SK-N-SH (cell line): Measurements from ENCODE around the gene TIMP2. TPM values are rescaled to one million over a fixed set of nuclear protein-coding genes. Genes with fewer than 3 reads are reported as not detected.
"Not testable (repeated sequence)": the region's sequence is repeated elsewhere in the genome, so short reads cannot be mapped to it uniquely, and the experiment has no call there.

Experiments
- CTCF ChIA-PET: fragments of 300-600, 350-600 bp; formaldehyde crosslinking; extraction: SDS; loops from one replicate; lab custom pipeline; 2021; lab: Yijun Ruan, JAX
- POLR2A ChIA-PET: fragments of 350-600 bp; sonication (Branson Sonifier 250); formaldehyde crosslinking; extraction: SDS; loops from one replicate; lab custom pipeline; 2020; ENCODE audit warnings: antibody characterized with exemption, inconsistent platforms; lab: Yijun Ruan, JAX
- DNase-seq: peaks from one replicate; pipeline ENCODE4 v3.0.0; 2012
- H2AFZ ChIP-seq: fragments of 200-600 bp; sonication (generic); 2 replicates; pipeline ENCODE4 v1.8.1; 2016; ENCODE audit warnings: antibody characterized with exemption, mild to moderate bottlenecking, low read depth
- H3F3A ChIP-seq: fragments of 200-600 bp; sonication (generic); replicated peaks from 2 replicates; pipeline ENCODE3; 2016; ENCODE audit warnings: antibody characterized with exemption, mild to moderate bottlenecking; ENCODE audit not compliant: insufficient read depth
- H3K27ac ChIP-seq, 2 experiments: fragments of 200-500 bp in 1 of 2; fragments of 200-600 bp in 1 of 2; sonication (Bioruptor generic) in 1 of 2; sonication (generic), shearing (Covaris generic) in 1 of 2; 2 replicates each; pipeline versions ENCODE4 v1.5.1 to v1.6.1; 2014 to 2016; ENCODE audit warnings: low read depth in 2 of 2, inconsistent platforms in 1 of 2, low read length in 1 of 2, mild to moderate bottlenecking in 1 of 2, mixed read lengths in 1 of 2
- H3K27me3 ChIP-seq: fragments of 200-600 bp; sonication (generic), shearing (Covaris generic); 2 replicates; pipeline ENCODE4 v1.6.1; 2016; ENCODE audit warnings: mixed run types; ENCODE audit not compliant: insufficient read depth
- H3K36me3 ChIP-seq, 2 experiments: fragments of 200-500 bp in 1 of 2; fragments of 200-600 bp in 1 of 2; sonication (Bioruptor generic) in 1 of 2; sonication (generic) in 1 of 2; replicated peaks in 1 of 2; 2 replicates each; pipeline versions ENCODE3 to v1.5.1; 2014 to 2016; ENCODE audit warnings: low read length in 1 of 2, mild to moderate bottlenecking in 1 of 2; ENCODE audit not compliant: insufficient read depth in 2 of 2, control insufficient read depth in 1 of 2
- H3K4me1 ChIP-seq, 2 experiments: fragments of 200-500 bp in 1 of 2; fragments of 200-600 bp in 1 of 2; sonication (Bioruptor generic) in 1 of 2; sonication (generic), shearing (Covaris generic) in 1 of 2; 2 replicates each; pipeline versions ENCODE4 v1.5.1 to v1.6.1; 2014 to 2016; ENCODE audit warnings: low read depth in 1 of 2, low read length in 1 of 2, mixed run types in 1 of 2; ENCODE audit not compliant: insufficient read depth in 2 of 2, control insufficient read depth in 1 of 2
- H3K4me2 ChIP-seq: fragments of 200-600 bp; sonication (generic), shearing (Covaris generic); 2 replicates; pipeline ENCODE4 v1.6.1; 2017; ENCODE audit warnings: mixed run types
- H3K4me3 ChIP-seq, 2 experiments: fragments of 200-500 bp in 1 of 2; fragments of 200-600 bp in 1 of 2; sonication (Bioruptor generic) in 1 of 2; sonication (generic), shearing (Covaris generic) in 1 of 2; 2 replicates each; pipeline versions ENCODE4 v1.5.1 to v1.8.1; 2014 to 2016; ENCODE audit warnings: low read depth in 2 of 2, inconsistent platforms in 1 of 2, low read length in 1 of 2, mild to moderate bottlenecking in 1 of 2, mixed read lengths in 1 of 2, moderate library complexity in 1 of 2
- H3K79me2 ChIP-seq: fragments of 200-600 bp; sonication (generic); 2 replicates; pipeline ENCODE4 v1.8.1; 2017; ENCODE audit warnings: mild to moderate bottlenecking; ENCODE audit not compliant: insufficient read depth
- H3K9ac ChIP-seq: fragments of 200-600 bp; sonication (generic); 2 replicates; pipeline ENCODE4 v1.6.1; 2017; ENCODE audit warnings: mixed run types
- H3K9me2 ChIP-seq: fragments of 200-600 bp; sonication (generic); 2 replicates; pipeline ENCODE4 v1.6.1; 2017; ENCODE audit warnings: mixed run types
- H3K9me3 ChIP-seq: fragments of 200-600 bp; sonication (generic); 2 replicates; pipeline ENCODE4 v1.6.1; 2017; ENCODE audit warnings: mixed run types, mild to moderate bottlenecking, moderate library complexity
- H4K20me1 ChIP-seq: fragments of 200-600 bp; sonication (generic); 2 replicates; pipeline ENCODE4 v1.6.1; 2017; ENCODE audit warnings: mild to moderate bottlenecking, mixed run types; ENCODE audit not compliant: insufficient read depth
- CTCF ChIP-seq: fragments of 200-600 bp; sonication (generic); IDR thresholded peaks from 2 replicates; pipeline ENCODE4 v1.6.1; 2017; ENCODE audit warnings: antibody characterized with exemption, mild to moderate bottlenecking, moderate library complexity
- FOSL2 ChIP-seq: IDR thresholded peaks from 2 replicates; pipeline ENCODE4 v1.4.0; 2012; ENCODE audit warnings: low read depth, mild to moderate bottlenecking, moderate library complexity, borderline replicate concordance
- IRF3 ChIP-seq: fragments of 150-350 bp; IDR thresholded peaks from 2 replicates; pipeline ENCODE4 v1.6.1; 2016; ENCODE audit warnings: mild to moderate bottlenecking, low read depth, low read length
- JUND ChIP-seq: IDR thresholded peaks from 2 replicates; pipeline ENCODE4 v1.4.0; 2012
- PBX3 ChIP-seq: IDR thresholded peaks from 2 replicates; pipeline ENCODE4; 2012
- POLR2AphosphoS5 ChIP-seq: IDR thresholded peaks from 2 replicates; pipeline ENCODE4 v1.6.1; 2012; ENCODE audit warnings: low read depth, low read length
- RXRA ChIP-seq: IDR thresholded peaks from 2 replicates; pipeline ENCODE4 v1.4.0; 2012; ENCODE audit warnings: low read depth, mild to moderate bottlenecking, borderline replicate concordance
- YY1 ChIP-seq: IDR thresholded peaks from 2 replicates; pipeline ENCODE4 v1.4.0; 2012; ENCODE audit warnings: low read depth, mild to moderate bottlenecking
- WGBS: methylation state at CpG from one replicate; pipeline ENCODE4 v1.1.6; 2017; ENCODE audit warnings: low lambda C conversion rate; 5-methylcytosine and 5-hydroxymethylcytosine counted together
- polyA plus RNA-seq, 3 experiments: library from polyadenylated mRNA; depleted of rRNA; stranded (reverse); fragments of >200 nt; gene quantifications; 2 replicates each; pipeline ENCODE4 v1.2.3, GENCODE V29; 2012
- TF ChIP-seq, protein P1 (sequence below): IDR thresholded peaks from 2 replicates; pipeline ENCODE4 v1.6.1; 2012; ENCODE audit warnings: mild to moderate bottlenecking, low read depth, low read length, moderate library complexity
- TF ChIP-seq, protein P2 (sequence below): fragments of 150-350 bp; IDR thresholded peaks from 2 replicates; pipeline ENCODE4 v1.6.1; 2017; ENCODE audit warnings: antibody characterized with exemption, low read length, low read depth, borderline replicate concordance

Gene TIMP2
- polyA plus RNA-seq, 1 of the 3 experiments (the other 2 are of a cell fraction): 441 TPM

GRCh38 chr17:78891406-78892061 lies 33.7 kb downstream of the TIMP2 start (continued):
- TF ChIP-seq PBX3 (no peak), IRF3 (no peak), CTCF (no peak)

- Histone ChIP-seq H3K4me1 (peaks cover 0 to 60% of the 10 kb centered on the region in 2 experiments; a peak in 2 of 4 replicates), H4K20me1 (peaks cover 49% of the 10 kb centered on the region), H3K9me3 (no peaks in the 10 kb centered on the region), H3K4me3 (no peak overlapping the region), H3K27me3 (no peaks in the 10 kb centered on the region), H3K9ac (no peak overlapping the region), H3K27ac (peak overlapping the region in 1 of 2 experiments; percentile 98; a peak in 2 of 4 replicates), H3K4me2 (no peak overlapping the region), H3K79me2 (peaks cover 99% of the 10 kb centered on the region), H3K36me3 (peaks cover 5 to 12% of the 10 kb centered on the region in 2 experiments), H2AFZ (no peak overlapping the region), H3F3A (peaks cover 16% of the 10 kb centered on the region), H3K9me2 (no peaks in the 10 kb centered on the region)
- no peak for DNase-seq
- CTCF ChIA-PET: interaction anchor here (2.0 to 7.4 kb wide), 3 partner anchors 17 to 80 kb away, joined by 6 to 44 read pairs (median 28); no protein-coding TSS in a partner anchor
- POLR2A ChIA-PET: no interaction called here
- 96% methylated on average over 15 of the region's 16 CpGs for WGBS
- TF ChIP-seq POLR2AphosphoS5: no peak
- TF ChIP-seq, protein P1, sequence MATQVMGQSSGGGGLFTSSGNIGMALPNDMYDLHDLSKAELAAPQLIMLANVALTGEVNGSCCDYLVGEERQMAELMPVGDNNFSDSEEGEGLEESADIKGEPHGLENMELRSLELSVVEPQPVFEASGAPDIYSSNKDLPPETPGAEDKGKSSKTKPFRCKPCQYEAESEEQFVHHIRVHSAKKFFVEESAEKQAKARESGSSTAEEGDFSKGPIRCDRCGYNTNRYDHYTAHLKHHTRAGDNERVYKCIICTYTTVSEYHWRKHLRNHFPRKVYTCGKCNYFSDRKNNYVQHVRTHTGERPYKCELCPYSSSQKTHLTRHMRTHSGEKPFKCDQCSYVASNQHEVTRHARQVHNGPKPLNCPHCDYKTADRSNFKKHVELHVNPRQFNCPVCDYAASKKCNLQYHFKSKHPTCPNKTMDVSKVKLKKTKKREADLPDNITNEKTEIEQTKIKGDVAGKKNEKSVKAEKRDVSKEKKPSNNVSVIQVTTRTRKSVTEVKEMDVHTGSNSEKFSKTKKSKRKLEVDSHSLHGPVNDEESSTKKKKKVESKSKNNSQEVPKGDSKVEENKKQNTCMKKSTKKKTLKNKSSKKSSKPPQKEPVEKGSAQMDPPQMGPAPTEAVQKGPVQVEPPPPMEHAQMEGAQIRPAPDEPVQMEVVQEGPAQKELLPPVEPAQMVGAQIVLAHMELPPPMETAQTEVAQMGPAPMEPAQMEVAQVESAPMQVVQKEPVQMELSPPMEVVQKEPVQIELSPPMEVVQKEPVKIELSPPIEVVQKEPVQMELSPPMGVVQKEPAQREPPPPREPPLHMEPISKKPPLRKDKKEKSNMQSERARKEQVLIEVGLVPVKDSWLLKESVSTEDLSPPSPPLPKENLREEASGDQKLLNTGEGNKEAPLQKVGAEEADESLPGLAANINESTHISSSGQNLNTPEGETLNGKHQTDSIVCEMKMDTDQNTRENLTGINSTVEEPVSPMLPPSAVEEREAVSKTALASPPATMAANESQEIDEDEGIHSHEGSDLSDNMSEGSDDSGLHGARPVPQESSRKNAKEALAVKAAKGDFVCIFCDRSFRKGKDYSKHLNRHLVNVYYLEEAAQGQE: no peak
- TF ChIP-seq JUND: no peak
- no peak for TF ChIP-seq RXRA
- no peak for TF ChIP-seq YY1
- TF ChIP-seq, protein P2, sequence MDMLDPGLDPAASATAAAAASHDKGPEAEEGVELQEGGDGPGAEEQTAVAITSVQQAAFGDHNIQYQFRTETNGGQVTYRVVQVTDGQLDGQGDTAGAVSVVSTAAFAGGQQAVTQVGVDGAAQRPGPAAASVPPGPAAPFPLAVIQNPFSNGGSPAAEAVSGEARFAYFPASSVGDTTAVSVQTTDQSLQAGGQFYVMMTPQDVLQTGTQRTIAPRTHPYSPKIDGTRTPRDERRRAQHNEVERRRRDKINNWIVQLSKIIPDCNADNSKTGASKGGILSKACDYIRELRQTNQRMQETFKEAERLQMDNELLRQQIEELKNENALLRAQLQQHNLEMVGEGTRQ: no peak
- no peak for TF ChIP-seq FOSL2
Observed at GRCh38 chr17:78890498-78890897, 34.7 kb downstream of the TIMP2 start.

DNA sequence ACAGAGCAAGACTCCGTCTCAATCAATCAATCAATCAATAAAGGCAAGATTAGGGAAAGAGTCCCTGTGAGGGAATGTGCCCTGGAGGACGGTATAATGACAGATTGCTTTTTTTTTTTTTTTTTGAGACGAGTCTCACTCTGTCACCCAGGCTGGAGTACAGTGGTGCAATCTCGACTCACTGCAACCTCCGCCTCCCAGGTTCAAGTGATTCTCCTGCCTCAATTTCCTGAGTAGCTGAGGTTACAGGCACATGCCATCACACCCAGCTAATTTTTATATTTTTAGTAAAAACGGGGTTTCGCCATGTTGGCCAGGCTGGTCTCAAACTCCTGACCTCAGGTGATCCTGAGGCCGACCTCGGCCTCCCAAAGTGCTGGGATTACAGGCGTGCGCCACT lies 35.1 kb downstream of the TIMP2 start:
- H3K27me3 ChIP-seq, DNase-seq, H2AFZ ChIP-seq, H3K4me3 ChIP-seq, H3K9ac ChIP-seq, H3K9me2 ChIP-seq, H3K4me2 ChIP-seq, H3K9me3 ChIP-seq, POLR2A ChIA-PET: not testable (repeated sequence)
- Histone ChIP-seq H3K4me1 (peaks cover 3 to 61% of the 10 kb centered on the region in 2 experiments), H4K20me1 (peaks cover 45% of the 10 kb centered on the region), H3K36me3 (peaks cover 5 to 12% of the 10 kb centered on the region in 2 experiments), H3F3A (peaks cover 19% of the 10 kb centered on the region), H3K79me2 (peaks cover 99% of the 10 kb centered on the region), H3K27ac (peak overlapping the region in 1 of 2 experiments; percentile 98; a peak in 1 of 4 replicates)
- CTCF ChIA-PET: interaction anchor here (3.0 to 7.4 kb wide), 2 partner anchors 24 to 81 kb away, joined by 28 to 44 read pairs; no protein-coding TSS in a partner anchor
- WGBS: 97% methylated on average over 11 of the region's 11 CpGs
